IMR-90 (cell line): ENCODE data around the gene GSE1. TPM values are rescaled to one million over a fixed set of nuclear protein-coding genes. Genes with fewer than 3 reads are reported as not detected.

Experiments used
- ATAC-seq: fragments of 200-7000 bp; cut with Tn5 transposase; 2 replicates; pipeline ENCODE4 v1.9.1; 2020; ENCODE audit warnings: low read depth, mild to moderate bottlenecking, moderate library complexity
- BruUV-seq: library from RNA; stranded (reverse); fragments of 400-500 nt; replicated peaks from 2 replicates; lab custom pipeline; 2021; lab: Mats Ljungman, UMichigan
- CTCF ChIA-PET: fragments of 300-600 bp; formaldehyde crosslinking; extraction: SDS; loops from one replicate; lab custom pipeline; 2021; ENCODE audit warnings: antibody characterized with exemption; lab: Yijun Ruan, JAX
- POLR2A ChIA-PET: fragments of 300-600 bp; sonication (Branson Sonifier 250); formaldehyde crosslinking; loops from one replicate; lab custom pipeline; 2022; ENCODE audit warnings: antibody characterized with exemption; ENCODE audit not compliant: unreplicated experiment; lab: Charles Lee
- DNase-seq: peaks from one replicate; pipeline ENCODE4 v3.0.0; 2013
- H2AFZ ChIP-seq: replicated peaks from 2 replicates; pipeline ENCODE3; 2013; ENCODE audit warnings: low read length, mild to moderate bottlenecking; ENCODE audit not compliant: poor library complexity
- H2AK5ac ChIP-seq: 2 replicates; pipeline ENCODE4 v1.6.1; 2013; ENCODE audit warnings: low read depth, low read length, inconsistent platforms
- H2AK9ac ChIP-seq: replicated peaks from 2 replicates; pipeline ENCODE3; 2013; ENCODE audit warnings: mild to moderate bottlenecking, low read depth, low read length, moderate library complexity; ENCODE audit not compliant: poor library complexity
- H2BK120ac ChIP-seq: 2 replicates; pipeline ENCODE4 v1.6.1; 2013; ENCODE audit warnings: low read depth, low read length, inconsistent platforms
- H2BK15ac ChIP-seq: 3 replicates; pipeline ENCODE4 v1.6.1; 2013; ENCODE audit warnings: low read depth, low read length, inconsistent platforms
- H2BK20ac ChIP-seq: 2 replicates; pipeline ENCODE4 v1.6.1; 2013; ENCODE audit warnings: low read depth, mild to moderate bottlenecking, inconsistent platforms, low read length, moderate library complexity
- H2BK5ac ChIP-seq: 2 replicates; pipeline ENCODE4 v1.6.1; 2013; ENCODE audit warnings: mild to moderate bottlenecking, low read depth, low read length, inconsistent platforms; ENCODE audit not compliant: poor library complexity, severe bottlenecking
- H3K14ac ChIP-seq: replicated peaks from 2 replicates; pipeline ENCODE4 v1.6.1; 2013; ENCODE audit warnings: low read depth, low read length, inconsistent platforms
- H3K18ac ChIP-seq: 2 replicates; pipeline ENCODE4 v1.6.1; 2013; ENCODE audit warnings: low read depth, low read length, control low read depth
- H3K23ac ChIP-seq: 2 replicates; pipeline ENCODE4 v1.6.1; 2013; ENCODE audit warnings: low read depth, low read length, inconsistent platforms
- H3K27ac ChIP-seq: 2 replicates; pipeline ENCODE4 v1.5.1; 2013; ENCODE audit warnings: mild to moderate bottlenecking, control low read depth, low read length; ENCODE audit not compliant: insufficient read depth
- H3K27me3 ChIP-seq: 2 replicates; pipeline ENCODE4 v1.6.1; 2013; ENCODE audit warnings: low read length; ENCODE audit not compliant: control insufficient read depth, insufficient read depth
- H3K36me3 ChIP-seq: 2 replicates; pipeline ENCODE4 v1.6.1; 2013; ENCODE audit warnings: low read length, mixed read lengths; ENCODE audit not compliant: control insufficient read depth, insufficient read depth
- H3K4ac ChIP-seq: 2 replicates; pipeline ENCODE4 v1.6.1; 2013; ENCODE audit warnings: low read depth, low read length, inconsistent platforms
- H3K4me1 ChIP-seq: 2 replicates; pipeline ENCODE4 v1.6.1; 2013; ENCODE audit warnings: low read length, mixed read lengths; ENCODE audit not compliant: control insufficient read depth, insufficient read depth
- H3K4me2 ChIP-seq: 2 replicates; pipeline ENCODE4 v1.6.1; 2013; ENCODE audit warnings: low read depth, mild to moderate bottlenecking, control low read depth, low read length, moderate library complexity
- H3K4me3 ChIP-seq: 2 replicates; pipeline ENCODE4 v1.5.1; 2013; ENCODE audit warnings: low read depth, mild to moderate bottlenecking, control low read depth, low read length, moderate library complexity; ENCODE audit not compliant: insufficient read depth
- H3K56ac ChIP-seq: 2 replicates; pipeline ENCODE4 v1.6.1; 2013; ENCODE audit warnings: low read length, inconsistent platforms; ENCODE audit not compliant: insufficient read depth; ENCODE audit errors: extremely low read depth
- H3K79me1 ChIP-seq, 2 experiments: 2 replicates each; pipeline ENCODE4 v1.6.1; 2013; ENCODE audit warnings: low read length in 2 of 2, inconsistent platforms in 1 of 2, low read depth in 1 of 2
- H3K9ac ChIP-seq: 2 replicates; pipeline ENCODE4 v1.6.1; 2013; ENCODE audit warnings: low read depth, low read length, control low read depth
- H3K9me1 ChIP-seq: 2 replicates; pipeline ENCODE4 v1.6.1; 2013; ENCODE audit warnings: low read length, inconsistent platforms; ENCODE audit not compliant: insufficient read depth
- H3K9me3 ChIP-seq: 2 replicates; pipeline ENCODE4 v1.6.1; 2013; ENCODE audit warnings: low read length; ENCODE audit not compliant: control insufficient read depth, insufficient read depth
- H4K20me1 ChIP-seq: 2 replicates; pipeline ENCODE4 v1.6.1; 2013; ENCODE audit warnings: low read length, inconsistent platforms; ENCODE audit not compliant: insufficient read depth
- H4K5ac ChIP-seq: 2 replicates; pipeline ENCODE4 v1.6.1; 2013; ENCODE audit warnings: mild to moderate bottlenecking, low read depth, low read length, control low read depth
- H4K8ac ChIP-seq, 2 experiments: 2 replicates each; pipeline ENCODE4 v1.6.1; 2013; ENCODE audit warnings: low read depth in 2 of 2, low read length in 2 of 2, control low read depth in 1 of 2, inconsistent platforms in 1 of 2
- H4K91ac ChIP-seq: 2 replicates; pipeline ENCODE4 v1.6.1; 2013; ENCODE audit warnings: low read depth, low read length, inconsistent platforms; ENCODE audit not compliant: insufficient read depth
- BHLHE40 ChIP-seq: fragments of 150-350 bp; IDR thresholded peaks from 2 replicates; pipeline ENCODE4 v1.6.1; 2016; ENCODE audit warnings: mild to moderate bottlenecking, low read depth, low read length
- CEBPB ChIP-seq: IDR thresholded peaks from 2 replicates; pipeline ENCODE4 v1.6.1; 2012; ENCODE audit warnings: low read depth, low read length, improper control_type of control experiment
- CHD1 ChIP-seq: IDR thresholded peaks from 2 replicates; pipeline ENCODE4 v1.6.1; 2012; ENCODE audit warnings: low read depth, low read length, improper control_type of control experiment
- CTCF ChIP-seq: conservative IDR thresholded peaks from 2 replicates; pipeline ENCODE4 v1.5.1; 2012; ENCODE audit warnings: mild to moderate bottlenecking, low read depth, low read length, improper control_type of control experiment
- ELK1 ChIP-seq: fragments of 150-350 bp; IDR thresholded peaks from 2 replicates; pipeline ENCODE4 v1.6.1; 2016; ENCODE audit warnings: low read depth, mild to moderate bottlenecking, low read length, moderate library complexity, borderline replicate concordance
- FOS ChIP-seq: fragments of 150-350 bp; IDR thresholded peaks from 2 replicates; pipeline ENCODE4 v1.6.1; 2016; ENCODE audit warnings: low read depth, low read length
- MAFK ChIP-seq: IDR thresholded peaks from 2 replicates; pipeline ENCODE4 v1.6.1; 2012; ENCODE audit warnings: low read depth, low read length, improper control_type of control experiment
- MAZ ChIP-seq: IDR thresholded peaks from 2 replicates; pipeline ENCODE4 v1.6.1; 2012; ENCODE audit warnings: low read depth, mild to moderate bottlenecking, low read length, improper control_type of control experiment, moderate library complexity, borderline replicate concordance
- MXI1 ChIP-seq: IDR thresholded peaks from 2 replicates; pipeline ENCODE4 v1.6.1; 2012; ENCODE audit warnings: low read depth, mild to moderate bottlenecking, low read length, moderate library complexity, borderline replicate concordance
- NFE2L2 ChIP-seq: fragments of 150-350 bp; IDR thresholded peaks from 2 replicates; pipeline ENCODE4 v1.6.1; 2016; ENCODE audit warnings: low read depth, mild to moderate bottlenecking, low read length
- RAD21 ChIP-seq: IDR thresholded peaks from 2 replicates; pipeline ENCODE4 v1.6.1; 2012; ENCODE audit warnings: low read length, improper control_type of control experiment
- RCOR1 ChIP-seq: IDR thresholded peaks from 2 replicates; pipeline ENCODE4 v1.6.1; 2012; ENCODE audit warnings: mild to moderate bottlenecking, low read length, improper control_type of control experiment; ENCODE audit not compliant: insufficient replicate concordance
- RFX5 ChIP-seq: IDR thresholded peaks from 2 replicates; pipeline ENCODE4 v1.8.0; 2012; ENCODE audit warnings: low read depth, mild to moderate bottlenecking, low read length, moderate library complexity
- SMC3 ChIP-seq: fragments of 150-350 bp; IDR thresholded peaks from 2 replicates; pipeline ENCODE4 v1.6.1; 2016; ENCODE audit warnings: low read depth, mild to moderate bottlenecking, antibody characterized with exemption, low read length, moderate library complexity
- USF2 ChIP-seq: fragments of 150-350 bp; IDR thresholded peaks from 2 replicates; pipeline ENCODE4 v1.6.1; 2017; ENCODE audit warnings: mild to moderate bottlenecking, antibody characterized with exemption, low read length, low read depth
- WGBS, 2 experiments: methylation state at CpG; one replicate each; pipeline versions ENCODE4 v1.1.5 to v1.1.7; 2013; ENCODE audit warnings: missing lambda C conversion rate in 2 of 2; ENCODE audit not compliant: insufficient read length in 1 of 2; ENCODE audit errors: extremely low coverage in 2 of 2; 5-methylcytosine and 5-hydroxymethylcytosine counted together
- dilution Hi-C: fragments of 300-500 bp; cut with HindIII; formaldehyde crosslinking; loops from one replicate; pipeline ENCODE4 v1.14.3; 2018; ENCODE audit warnings: low sequenced_read_pairs; ENCODE audit not compliant: unreplicated experiment
- in situ Hi-C: fragments of 300-500 bp; cut with MboI; formaldehyde crosslinking; loops from 3 replicates; pipeline ENCODE4 v1.14.3; 2019; ENCODE audit warnings: low sequenced_read_pairs, inconsistent platforms, mixed read lengths
- intact Hi-C: fragments of 100-400 bp; cut with micrococcal nuclease; formaldehyde crosslinking; loops from 2 replicates; pipeline ENCODE4 v1.10.0; 2022
- polyA plus RNA-seq, 3 experiments: library from polyadenylated mRNA; depleted of rRNA; stranded (reverse); fragments of >200 nt; gene quantifications; 2 replicates each; pipeline ENCODE4 v1.2.3, GENCODE V29; 2012; ENCODE audit warnings: low replicate concordance in 1 of 3
- total RNA-seq: library from RNA; depleted of rRNA; stranded (reverse); fragments of >200 nt; gene quantifications from 2 replicates; pipeline ENCODE4 v1.2.3, GENCODE V29; 2012

Gene GSE1
- total and polyA plus RNA-seq, 2 of the 4 experiments (the other 2 are of a cell fraction), result 14.9 to 25.5 TPM

GRCh38 chr16:85640585-85640984 lies 27.5 kb downstream of the GSE1 start:
- peaks cover 2% of the 10 kb centered on the region; the same call in 1 of the 2 replicates for H3K4me1 ChIP-seq
- H4K20me1 ChIP-seq, result peaks cover 94% of the 10 kb centered on the region
- H3K23ac ChIP-seq, result no peak overlapping the region
- no peak overlapping the region for H2BK120ac ChIP-seq
- no peak overlapping the region for H3K9ac ChIP-seq
- no peak overlapping the region for H4K8ac ChIP-seq
- H3K4me3 ChIP-seq, result no peak overlapping the region
- no peak overlapping the region for H2BK15ac ChIP-seq
- intact Hi-C loops (no loop called here), in situ Hi-C loops (no loop called here), dilution Hi-C loops (no loop called here)
- no peak overlapping the region for H2BK5ac ChIP-seq
- no peak overlapping the region for H4K5ac ChIP-seq
- no peaks in the 10 kb centered on the region for H3K9me3 ChIP-seq
- H3K4me2 ChIP-seq, result no peak overlapping the region
- peaks cover 8% of the 10 kb centered on the region; the same call in 1 of the 2 replicates for H3K36me3 ChIP-seq
- no peak overlapping the region for H2AK5ac ChIP-seq
- H3K9me1 ChIP-seq, result peaks cover 3% of the 10 kb centered on the region; the same call in 1 of the 2 replicates
- H2AK9ac ChIP-seq, result peak overlapping the region; percentile 28
- POLR2A ChIA-PET, result no interaction called here
- BruUV-seq, result no TSS peak
- H4K91ac ChIP-seq, result no peak overlapping the region
- WGBS, 2 experiments, result 88% methylated on average over 20 of the region's 31 CpGs; no CpG with 5 or more reads in 1 of the 2 experiments
- peaks cover 12 to 41% of the 10 kb centered on the region in 2 experiments; a peak in 3 of 4 replicates for H3K79me1 ChIP-seq
- no peak overlapping the region for H3K27ac ChIP-seq
- no peak for DNase-seq
- no peak overlapping the region for H2AFZ ChIP-seq
- TF ChIP-seq FOS (no peak), BHLHE40 (no peak), CEBPB (no peak), MAZ (no peak), MXI1 (no peak), ELK1 (no peak), MAFK (no peak), CHD1 (no peak), CTCF (no peak), SMC3 (no peak), RAD21 (no peak), USF2 (no peak), NFE2L2 (no peak), RFX5 (no peak), RCOR1 (no peak)
- H3K27me3 ChIP-seq, result no peaks in the 10 kb centered on the region
- no peak overlapping the region for H3K18ac ChIP-seq
- no peak overlapping the region for H2BK20ac ChIP-seq
- ATAC-seq, result no peak
- H3K4ac ChIP-seq, result no peak overlapping the region
- H3K56ac ChIP-seq, result no peak overlapping the region
- no peak overlapping the region for H3K14ac ChIP-seq
- CTCF ChIA-PET, result no interaction called here
